ENCODE measurements around the gene ISLR.

DNA sequence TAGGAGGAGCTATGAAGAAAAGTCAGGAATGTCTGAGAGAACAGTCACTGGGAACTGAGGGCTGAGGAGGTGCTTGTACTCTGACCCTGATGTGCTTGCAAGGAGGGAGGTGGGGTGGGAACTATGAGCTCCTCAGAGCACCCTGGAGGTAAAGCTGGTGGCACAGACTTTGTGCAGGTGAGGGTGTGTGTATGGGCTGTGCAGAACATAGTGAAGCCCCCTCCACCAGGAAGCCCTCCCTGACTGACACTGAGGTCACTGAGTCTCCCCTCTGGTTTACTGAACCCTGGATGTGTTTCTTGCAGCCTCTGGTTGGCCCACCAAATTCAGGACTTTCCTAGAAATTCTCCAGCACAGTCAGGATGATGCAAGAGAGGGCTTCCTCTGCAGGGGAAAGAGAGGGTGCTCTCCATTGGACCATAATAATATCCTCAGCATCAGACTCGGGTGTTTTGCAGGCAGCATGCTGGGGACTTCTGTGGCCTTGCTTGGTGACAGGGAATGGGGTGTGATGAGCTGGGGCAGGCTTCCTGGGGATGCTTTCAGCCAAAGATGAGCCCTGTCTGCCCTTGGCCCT, 1.5 kb upstream of the ISLR start:
- TF ChIP-seq, protein P1, sequence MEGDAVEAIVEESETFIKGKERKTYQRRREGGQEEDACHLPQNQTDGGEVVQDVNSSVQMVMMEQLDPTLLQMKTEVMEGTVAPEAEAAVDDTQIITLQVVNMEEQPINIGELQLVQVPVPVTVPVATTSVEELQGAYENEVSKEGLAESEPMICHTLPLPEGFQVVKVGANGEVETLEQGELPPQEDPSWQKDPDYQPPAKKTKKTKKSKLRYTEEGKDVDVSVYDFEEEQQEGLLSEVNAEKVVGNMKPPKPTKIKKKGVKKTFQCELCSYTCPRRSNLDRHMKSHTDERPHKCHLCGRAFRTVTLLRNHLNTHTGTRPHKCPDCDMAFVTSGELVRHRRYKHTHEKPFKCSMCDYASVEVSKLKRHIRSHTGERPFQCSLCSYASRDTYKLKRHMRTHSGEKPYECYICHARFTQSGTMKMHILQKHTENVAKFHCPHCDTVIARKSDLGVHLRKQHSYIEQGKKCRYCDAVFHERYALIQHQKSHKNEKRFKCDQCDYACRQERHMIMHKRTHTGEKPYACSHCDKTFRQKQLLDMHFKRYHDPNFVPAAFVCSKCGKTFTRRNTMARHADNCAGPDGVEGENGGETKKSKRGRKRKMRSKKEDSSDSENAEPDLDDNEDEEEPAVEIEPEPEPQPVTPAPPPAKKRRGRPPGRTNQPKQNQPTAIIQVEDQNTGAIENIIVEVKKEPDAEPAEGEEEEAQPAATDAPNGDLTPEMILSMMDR (IDR thresholded peaks at IDR 0.05): no peak
- TF ChIP-seq POLR2AphosphoS5 (IDR thresholded peaks at IDR 0.05): no peak
